HG03575 (cell line): ENCODE measurements around the gene HNRNPD.
"Not testable (repeated sequence)": the region's sequence is repeated elsewhere in the genome, so short reads cannot be mapped to it uniquely, and the experiment has no call there.

Experiments
- ATAC-seq: cut with Tn5 transposase; IDR thresholded peaks from one replicate; pipeline ENCODE4 v1.9.1; 2021; ENCODE audit not compliant: unreplicated experiment, insufficient number of reproducible peaks, low FRiP score; ENCODE audit errors: extremely low read depth

The HNRNPD gene

DNA sequence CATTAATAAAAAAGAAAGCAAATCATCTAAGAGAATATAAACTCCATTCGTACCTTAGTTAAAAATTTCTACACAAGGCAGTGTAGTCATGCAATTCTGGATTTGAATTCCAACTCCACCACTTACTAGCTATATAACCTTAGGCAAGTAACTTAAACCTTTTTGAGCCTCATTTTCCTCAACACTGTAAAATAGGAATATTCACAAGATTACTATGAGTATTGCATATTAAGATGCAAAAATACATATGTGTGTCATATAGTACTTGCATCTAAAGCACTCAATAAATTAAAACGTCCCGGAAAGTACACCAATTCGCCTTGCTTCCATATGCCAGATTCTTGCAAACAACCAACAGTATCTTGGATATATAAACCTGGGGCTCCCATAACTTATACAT is 42.0 kb downstream of the HNRNPD start:
- ATAC-seq: no peak

DNA sequence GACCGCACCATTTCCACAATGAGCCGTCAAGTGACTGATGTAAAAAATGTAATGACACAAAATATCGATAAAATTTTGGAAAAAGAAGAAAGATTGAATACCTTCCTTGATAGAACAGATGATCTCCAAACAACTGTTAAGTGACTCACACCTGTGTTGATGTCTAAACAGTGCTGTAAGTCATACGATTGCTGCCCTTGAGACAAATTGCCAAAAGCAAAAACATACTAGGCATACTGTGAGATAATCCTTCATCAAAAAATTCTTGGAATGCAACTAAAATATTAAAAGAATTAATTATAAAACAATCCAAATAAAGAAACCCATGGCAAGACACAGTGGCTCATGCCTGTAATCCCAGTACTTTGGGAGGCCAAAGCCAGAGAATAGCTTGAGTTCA is 53.4 kb downstream of the HNRNPD start:
- no peak for ATAC-seq

DNA sequence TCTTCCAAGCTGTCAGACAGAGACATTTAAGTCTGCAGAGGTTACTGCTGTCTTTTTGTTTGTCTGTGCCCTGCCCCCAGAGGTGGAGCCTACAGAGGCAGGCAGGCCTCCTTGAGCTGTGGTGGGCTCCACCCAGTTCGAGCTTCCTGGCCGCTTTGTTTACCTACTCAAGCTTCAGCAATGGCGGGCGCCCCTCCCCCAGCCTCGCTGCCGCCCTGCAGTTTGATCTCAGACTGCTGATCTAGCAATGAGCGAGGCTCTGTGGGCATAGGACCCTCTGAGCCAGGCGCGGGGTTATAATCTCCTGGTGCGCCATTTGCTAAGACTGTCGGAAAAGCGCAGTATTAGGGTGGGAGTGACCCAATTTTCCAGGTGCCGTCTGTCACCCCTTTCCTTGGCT is 70.7 kb downstream of the HNRNPD start:
- ATAC-seq: not testable (repeated sequence)
